HG02981 (cell line): ENCODE measurements around the gene SH3BGRL2.

Experiments
- ATAC-seq: cut with Tn5 transposase; IDR thresholded peaks from one replicate; pipeline ENCODE4 v1.9.1; 2021; ENCODE audit warnings: mild to moderate bottlenecking, moderate library complexity; ENCODE audit not compliant: unreplicated experiment

SH3BGRL2 gene

DNA sequence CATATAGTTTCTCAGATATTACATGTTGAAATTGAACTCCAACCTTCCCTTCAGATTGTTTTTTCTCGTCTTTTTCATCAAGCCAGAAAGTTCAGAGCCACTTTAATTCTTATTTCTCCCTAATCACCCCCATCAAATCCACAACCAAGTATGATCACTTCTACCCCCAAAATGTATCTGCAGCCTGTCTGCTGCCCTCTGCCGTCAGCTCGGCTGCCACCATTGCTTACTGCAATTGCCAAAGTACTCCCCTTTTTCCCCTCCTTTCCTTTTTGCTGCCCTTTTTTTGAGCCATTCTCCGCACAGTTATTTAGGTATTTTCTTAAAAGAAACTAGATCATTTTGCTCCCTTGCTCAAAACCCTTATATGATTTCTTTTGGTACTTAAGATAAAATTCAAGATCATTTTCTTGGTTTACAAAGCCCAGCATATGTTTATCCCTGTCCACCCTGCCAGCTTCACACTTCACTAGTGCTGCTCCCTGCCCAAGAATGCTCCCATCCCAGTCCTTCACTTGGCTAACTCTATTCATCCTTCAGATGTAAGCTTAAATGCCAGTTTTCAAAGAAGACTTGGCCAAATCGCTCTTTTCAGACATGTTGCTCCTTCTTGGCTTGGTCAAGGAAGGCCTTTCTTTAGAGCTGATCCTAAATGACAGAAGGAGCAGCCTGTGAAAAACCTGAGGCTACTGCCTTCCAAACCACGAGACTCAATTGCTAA is 63.7 kb downstream of the SH3BGRL2 start:
- no peak for ATAC-seq

DNA sequence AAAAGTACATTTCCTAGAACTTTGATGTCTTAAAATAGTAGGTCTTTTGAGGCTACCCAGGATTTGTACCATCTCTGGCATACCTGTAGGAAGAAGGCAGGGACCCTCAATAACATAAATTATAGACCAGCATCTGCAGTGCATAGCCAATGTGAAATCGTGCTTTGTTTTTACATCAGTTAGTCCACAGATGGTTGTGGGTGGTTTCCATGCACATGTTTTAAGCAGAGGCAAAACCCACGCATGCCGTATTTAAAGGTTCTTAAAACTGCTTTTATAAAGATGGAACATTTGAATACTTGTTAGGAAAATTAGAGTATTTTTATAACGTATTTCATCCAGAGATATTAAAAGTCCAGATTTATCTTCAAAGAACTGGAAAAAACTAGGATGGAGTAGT is 66.3 kb downstream of the SH3BGRL2 start:
- ATAC-seq = no peak

DNA sequence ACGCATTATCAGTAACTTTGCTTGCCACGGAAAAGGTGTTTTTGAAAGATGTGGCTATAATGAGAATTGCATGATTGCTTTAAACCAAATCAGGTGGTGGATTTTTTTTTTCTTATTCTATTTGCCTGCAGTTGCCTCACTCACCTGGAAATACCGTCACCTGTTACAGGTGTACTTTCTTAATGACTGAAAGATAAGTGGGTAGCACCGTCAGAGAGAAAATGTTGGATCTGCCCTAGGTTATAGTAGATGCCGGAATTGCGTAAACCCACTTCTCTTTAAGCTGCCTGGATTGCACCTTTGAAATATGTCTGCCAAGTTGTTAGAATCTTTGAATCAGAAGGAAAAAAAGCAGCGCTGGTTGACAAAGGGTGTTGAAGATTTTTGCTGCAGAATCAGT is 68.5 kb downstream of the SH3BGRL2 start:
- ATAC-seq = no peak

DNA sequence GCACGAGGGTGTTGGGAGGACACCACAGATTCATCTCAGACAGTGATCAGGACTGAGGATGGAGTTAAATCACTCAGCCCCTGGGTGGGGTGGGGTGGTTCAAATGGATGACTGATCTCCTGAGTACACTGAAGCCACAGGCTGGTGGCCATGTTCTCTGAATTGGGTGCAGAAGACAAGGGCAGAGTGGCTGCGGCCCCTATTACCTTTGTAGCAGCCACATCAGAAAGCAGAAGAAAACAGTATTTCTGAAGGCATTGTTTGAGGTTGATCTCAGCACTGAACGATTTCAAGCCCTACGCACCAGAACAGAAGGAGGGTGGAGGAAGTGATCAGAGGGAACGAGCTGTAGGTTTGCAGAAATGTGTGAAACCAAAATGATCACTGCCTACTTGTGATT is 71.6 kb downstream of the SH3BGRL2 start:
- no peak for ATAC-seq

DNA sequence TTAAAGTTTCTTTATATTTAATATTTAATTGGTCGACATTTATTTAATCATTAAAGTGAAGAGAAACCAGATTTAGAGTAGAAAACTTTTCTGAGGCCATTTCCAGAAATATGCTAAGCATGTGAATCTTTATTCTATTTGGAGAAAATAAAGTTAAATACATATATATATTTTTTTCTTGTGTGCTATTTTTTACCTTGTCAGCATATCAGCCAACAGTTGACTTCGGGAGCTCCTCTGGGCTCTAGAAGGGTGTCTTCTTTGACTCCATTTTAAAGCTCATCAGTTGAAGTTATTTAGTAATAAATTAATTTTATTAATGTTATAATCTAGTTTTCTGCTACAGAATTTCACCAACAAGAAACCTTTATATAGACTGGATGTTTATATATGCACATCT is 73.1 kb downstream of the SH3BGRL2 start:
- ATAC-seq = no peak

DNA sequence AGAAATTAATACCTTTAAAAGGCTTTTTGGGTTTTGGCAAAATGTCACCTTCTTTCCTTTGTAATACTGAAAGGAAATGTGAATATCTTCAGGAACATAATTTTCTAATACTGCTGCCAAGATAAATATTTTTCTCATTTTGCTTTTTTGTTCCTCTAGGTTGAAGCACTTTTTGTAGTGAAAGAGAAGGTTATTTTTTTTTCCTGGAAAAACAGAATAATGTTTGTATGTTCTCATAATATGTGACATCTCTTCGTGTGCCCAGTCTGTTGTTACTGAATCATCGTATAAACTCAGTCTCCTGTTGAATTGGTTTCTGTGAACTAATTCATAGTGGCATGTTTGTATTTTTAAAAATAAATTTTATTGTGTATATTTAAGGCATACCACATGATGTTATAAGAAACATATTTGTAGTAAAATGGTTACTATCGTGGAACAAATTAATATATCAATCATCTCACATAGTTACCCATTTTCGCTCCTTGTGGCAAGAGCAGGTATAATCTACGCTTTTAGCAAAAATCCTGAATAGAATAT is 74.4 kb downstream of the SH3BGRL2 start:
- ATAC-seq = no peak

DNA sequence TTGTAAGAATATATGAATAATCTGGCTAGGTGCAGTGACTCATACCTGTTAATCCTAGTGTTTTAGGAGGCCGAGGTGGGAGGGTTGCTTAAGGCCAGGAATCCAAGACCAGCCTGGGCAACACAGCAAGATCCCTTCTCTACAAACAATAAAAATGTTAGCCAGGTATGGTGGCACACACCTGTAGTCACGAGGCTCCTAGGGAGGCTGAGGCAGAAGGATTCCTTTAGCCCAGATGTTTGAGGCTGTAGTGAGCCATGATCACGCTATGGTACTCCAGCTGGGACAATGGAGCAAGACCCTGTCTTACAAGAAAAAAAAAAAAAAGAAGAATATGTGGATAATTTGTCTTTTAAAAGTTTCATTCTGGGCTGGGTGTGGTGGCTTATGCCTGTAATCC is 75.4 kb downstream of the SH3BGRL2 start:
- ATAC-seq = no peak

DNA sequence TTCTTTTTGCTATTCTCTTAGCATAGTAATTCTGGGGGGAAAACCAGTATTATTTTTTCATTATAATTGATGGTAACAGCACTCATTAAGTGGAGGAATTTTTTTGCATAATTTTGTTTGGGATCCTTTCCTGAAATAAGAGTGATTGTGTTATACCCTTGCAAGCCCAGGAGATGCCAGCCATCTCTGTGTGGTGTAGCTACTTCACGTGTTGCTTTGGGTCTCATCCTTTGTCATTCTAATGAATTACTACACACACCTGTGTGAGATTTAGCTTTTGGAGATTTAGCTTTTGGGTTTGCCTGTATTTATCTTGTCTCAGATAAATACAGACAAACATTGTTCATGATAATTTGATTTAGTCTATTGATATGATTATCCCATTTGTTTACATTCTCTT is 76.5 kb downstream of the SH3BGRL2 start:
- ATAC-seq = no peak

DNA sequence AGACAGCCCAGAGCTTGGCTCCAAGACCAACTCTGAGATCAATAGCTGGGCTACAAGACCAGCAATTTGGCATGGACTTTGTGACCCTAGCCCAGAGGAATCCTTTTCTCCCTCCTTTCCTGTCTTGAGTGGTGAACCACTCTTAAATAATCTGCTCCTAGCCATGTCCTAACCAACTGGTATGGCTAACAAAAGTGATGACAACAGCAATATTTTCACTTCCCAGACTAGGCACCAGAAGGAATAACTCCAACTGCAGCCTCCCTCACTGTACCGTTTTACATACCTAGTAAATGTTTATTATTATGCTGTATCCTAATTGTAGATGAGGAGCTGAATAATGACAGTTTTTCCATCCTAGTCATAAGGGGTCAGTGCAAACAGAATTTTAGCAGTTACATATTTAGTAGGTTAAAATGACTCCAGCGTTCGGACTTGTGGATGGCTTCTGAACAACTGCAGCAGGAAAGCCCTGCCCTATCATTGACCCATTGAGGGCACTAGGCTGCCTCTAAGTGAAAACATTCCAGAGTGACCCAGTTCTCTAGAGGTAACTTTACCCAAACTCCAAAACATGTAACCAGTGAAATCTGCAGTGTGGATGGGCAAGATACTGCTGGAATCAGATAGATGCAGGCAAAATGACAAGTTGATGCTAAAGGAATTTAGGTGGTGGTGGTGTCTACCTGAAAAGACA is 77.1 kb downstream of the SH3BGRL2 start:
- no peak for ATAC-seq

DNA sequence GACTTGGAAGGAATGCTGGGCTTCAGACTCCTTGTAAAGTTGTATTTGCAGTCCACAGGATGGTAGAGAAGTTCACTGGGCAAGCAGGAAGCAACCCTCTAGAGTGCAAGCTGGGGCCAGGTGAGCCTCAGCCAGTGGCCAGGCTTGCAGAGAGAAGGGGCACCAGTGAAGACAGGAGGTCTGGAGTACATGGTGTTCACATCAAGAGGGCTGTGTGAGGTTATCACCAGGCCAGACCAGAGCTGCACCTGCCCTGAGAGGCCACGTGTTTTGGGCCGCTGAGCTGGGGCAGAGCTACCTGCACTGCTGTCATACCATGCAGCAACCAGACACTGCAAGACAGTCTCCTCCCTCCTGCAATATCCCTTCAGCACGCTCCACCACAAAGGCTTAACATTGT is 79.0 kb downstream of the SH3BGRL2 start:
- no peak for ATAC-seq

DNA sequence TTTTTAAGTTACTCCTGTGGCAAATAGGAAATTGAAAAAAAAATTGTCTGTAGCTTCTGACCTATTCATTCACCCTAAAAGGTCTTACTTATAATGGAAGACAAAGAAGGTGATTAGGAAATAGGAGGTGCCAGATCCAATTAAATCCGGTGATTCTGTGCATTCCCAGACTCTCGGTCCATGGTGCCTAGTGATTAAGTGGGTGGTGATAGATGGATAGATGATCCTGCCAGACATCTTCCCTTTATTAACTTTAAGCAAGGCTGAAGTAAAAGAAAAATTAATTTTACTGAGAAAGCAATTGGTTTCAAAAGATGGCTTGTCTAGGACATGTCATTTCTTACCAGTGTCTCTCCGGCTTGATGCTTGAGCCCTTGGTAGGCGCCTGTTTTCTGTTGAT is 80.0 kb downstream of the SH3BGRL2 start:
- ATAC-seq = no peak

DNA sequence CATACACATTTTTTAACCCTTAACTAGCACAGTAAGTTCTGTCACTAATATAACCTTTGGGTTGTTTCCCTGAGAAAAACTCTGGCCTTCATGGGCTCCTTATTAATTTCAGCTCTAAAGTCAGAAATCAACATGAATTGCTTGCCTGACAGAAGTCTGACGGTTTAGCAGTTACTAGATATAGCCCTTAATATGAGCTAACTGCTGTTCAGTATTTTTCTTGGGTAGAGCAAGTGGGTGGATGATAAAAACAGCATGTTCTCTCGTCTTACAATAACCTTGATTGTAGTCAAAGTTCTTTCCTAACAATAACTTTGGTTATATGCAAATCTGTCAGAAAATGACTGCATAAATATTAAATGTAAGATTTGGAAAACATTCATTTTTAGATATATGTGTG is 81.0 kb downstream of the SH3BGRL2 start:
- ATAC-seq = no peak

DNA sequence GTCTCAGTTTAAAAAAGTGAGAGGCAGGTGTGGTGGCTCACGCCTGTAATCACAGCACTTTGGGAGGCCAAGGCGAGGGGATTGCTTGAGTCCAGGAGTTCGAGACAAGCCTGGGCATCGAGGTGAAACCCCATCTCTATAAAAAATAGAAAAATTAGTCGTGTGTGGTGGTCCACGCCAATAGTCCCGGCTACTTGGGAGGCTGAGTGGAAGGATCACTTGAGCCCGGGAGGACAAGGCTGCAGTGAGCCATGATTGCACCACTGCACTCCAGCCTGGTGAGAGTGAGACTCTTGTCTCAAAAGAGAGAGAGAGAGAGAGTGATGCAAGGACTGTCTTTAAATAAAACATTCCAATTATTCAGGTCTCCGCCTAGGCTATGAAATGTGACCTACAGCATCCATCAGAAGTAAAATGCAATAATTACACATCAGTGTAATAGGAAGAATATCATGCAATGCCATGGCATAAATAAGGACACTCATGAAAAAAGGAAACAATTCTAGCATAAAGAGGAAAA is 81.5 kb downstream of the SH3BGRL2 start:
- no peak for ATAC-seq

DNA sequence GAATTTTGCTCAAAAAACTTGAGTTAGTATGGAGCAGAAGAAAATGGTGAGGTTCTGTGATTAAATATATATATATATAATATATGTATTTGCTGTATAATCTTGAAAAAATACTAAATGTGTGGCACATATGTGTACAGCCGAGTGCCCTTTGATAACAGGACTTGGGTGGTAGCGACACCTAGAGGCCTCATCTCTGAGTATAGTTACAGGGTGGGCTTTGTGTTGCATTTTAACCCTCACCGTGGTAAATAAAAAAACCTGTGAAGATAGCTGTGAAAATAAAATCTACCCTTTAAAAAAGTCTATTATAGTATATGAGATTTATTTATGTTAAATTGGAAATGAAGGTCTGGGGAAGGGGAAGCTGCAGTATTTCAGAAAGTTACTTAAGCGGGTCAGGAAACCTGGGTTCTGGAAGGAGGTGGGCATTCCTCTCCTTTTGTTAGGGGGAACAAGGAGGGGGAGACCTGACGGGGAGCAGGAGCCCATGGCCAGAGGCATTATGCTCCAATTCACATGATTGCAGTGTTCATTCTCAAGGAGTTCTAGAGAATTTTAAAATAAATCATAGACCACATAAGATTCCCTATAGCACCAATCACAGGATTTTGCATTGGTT is 82.7 kb downstream of the SH3BGRL2 start:
- peak; percentile 64 for ATAC-seq

DNA sequence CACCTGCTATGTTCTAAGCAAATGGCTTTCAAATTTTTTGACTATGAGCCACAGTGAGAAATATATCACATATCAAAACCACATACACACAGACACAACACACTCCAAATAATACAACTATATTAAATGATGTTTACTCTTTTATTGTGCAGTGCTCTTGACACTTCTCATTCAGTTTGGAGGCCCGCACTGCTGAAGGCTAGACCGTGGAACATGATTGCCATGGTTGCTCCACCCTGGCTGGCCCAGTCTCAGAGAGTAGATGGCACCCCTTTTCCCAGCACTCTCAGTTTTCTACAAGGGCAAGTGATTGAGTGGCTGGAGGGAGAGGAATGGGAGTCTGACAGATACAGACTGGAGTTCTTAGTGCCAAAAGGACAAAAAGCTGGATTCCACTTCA is 86.9 kb downstream of the SH3BGRL2 start:
- ATAC-seq = no peak

DNA sequence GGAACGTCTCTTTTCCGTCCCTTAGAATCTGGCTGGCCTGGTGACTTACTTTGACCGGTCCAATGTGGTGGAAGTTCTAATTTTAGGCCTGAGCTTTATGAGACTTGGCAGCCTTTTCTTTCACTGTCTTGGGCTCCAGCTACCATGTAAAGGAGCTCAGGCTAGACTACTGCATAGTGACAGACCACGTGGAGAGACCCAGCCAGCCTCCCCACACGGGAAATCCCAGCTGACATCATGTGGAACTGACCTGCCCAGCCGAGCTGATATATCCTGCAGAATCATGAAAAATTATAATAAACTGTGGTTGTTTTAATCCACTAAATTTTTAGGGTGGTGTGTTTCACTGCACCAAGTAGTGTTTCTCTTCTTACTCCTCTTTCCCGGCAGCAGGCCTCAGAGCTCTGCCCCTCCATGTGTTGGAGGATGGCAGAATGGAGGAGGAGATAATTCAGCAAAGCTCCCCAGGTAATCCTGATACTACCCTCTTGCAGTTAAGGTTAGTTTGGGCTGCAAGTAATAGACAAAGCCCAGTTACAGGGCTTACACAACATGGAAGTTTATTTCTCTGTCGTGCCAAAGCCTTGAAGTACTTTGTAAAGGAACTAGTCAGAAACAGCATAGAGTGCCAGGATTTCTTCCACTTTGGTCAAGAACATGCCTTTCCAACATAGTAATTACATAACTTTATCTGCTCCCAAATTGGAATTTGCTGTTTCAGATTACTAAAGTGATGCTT is 87.5 kb downstream of the SH3BGRL2 start:
- no peak for ATAC-seq

DNA sequence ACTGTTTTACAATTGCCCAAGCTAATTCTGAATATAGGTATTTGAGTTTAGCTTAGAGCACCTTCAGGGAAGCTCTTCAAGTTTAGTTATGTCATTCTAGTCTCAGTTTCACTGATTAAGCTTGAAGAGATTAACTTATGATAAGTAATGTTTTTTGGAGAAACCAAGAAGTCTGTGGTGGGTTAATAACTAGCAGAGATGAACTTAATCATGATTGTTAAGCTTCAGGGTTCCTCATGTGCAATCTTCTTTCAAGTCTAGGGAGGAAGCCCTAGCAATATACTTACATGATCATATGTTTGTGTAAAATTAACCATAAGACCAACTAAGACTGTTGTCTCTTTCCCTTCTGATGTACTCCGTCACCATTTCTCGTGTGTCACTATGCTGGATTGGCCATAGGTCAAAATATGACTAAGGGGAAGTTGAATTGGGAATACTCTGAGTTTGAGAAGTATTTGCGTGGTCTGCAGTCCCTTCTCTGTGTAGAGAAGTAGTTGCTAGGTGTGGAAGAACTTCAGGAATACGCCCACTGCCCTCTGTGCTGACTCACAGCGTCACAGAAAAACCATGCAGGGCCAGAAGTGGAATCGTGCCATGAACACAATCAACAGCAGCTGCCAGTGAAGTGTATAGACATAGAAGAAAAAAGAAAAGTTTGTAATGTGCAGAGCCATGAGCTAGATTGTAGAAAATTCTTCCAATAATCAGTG is 88.3 kb downstream of the SH3BGRL2 start:
- ATAC-seq = no peak

DNA sequence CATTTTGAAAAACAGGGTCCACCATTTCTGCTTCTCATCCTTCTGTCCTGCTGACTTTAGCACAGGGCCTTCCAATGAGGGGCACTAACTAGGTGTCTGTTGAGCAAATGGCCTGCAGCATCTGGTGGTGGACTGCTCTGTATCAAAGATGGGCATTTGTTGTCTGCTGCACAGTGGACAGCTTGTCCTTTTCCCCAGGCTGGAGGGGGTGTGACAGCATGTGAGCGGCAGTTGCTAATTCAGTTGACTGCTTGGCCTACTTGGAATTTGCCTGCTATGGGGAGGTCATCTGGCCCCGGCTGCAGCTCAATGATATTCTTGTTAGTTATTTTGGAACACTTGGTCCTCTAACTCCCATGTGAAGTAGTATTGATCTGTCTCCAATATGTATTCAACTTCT is 93.7 kb downstream of the SH3BGRL2 start:
- no peak for ATAC-seq

DNA sequence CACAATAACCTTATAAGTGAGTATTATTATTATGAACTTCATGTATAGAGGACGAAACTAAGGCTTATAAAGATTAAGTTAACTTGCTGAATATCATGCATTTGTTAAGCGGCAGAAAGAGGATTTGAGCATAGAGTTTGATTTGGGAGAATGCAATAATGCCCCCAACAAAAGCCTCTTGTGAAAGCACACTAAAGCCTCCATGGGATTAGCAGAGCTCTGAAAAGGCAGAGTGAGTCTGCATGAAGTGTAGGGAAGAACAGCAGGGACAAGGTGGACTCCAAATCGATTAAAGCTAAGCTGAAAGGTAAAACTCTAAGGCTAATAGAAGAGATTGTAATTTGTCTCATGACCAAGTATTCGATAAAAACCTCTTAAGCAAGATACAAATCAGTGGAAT is 100.3 kb downstream of the SH3BGRL2 start:
- ATAC-seq = no peak

DNA sequence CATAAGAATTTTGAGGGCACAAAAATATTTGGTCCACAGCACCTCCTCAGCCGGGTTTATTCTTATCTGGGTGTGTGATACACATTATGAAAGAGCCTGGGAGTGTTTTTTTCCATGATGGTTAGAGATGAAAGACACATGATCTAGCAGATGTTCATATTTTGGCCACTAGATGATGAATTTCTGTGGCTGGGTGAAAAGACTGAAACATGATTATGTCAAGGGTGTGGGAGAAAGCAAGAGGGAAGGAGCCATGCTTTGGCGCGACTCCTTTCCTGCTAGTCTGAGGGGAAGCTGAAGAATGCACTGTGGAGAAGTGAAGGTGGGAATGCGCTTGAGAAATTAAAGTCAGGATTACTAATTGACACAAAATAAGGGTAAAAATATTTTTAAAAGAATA is 102.3 kb downstream of the SH3BGRL2 start:
- ATAC-seq = no peak
